OCI-LY7 (cell line): ENCODE data around the gene SIN3B.

Experiments
- CTCF ChIP-seq: fragments of 200-600 bp; sonication (generic); conservative IDR thresholded peaks from 2 replicates; pipeline ENCODE4 v1.5.1; 2014; ENCODE audit warnings: mild to moderate bottlenecking, antibody characterized with exemption, low read length, moderate library complexity, mixed read lengths
- EZH2phosphoT487 ChIP-seq: fragments of 200-600 bp; sonication (generic); IDR thresholded peaks from 2 replicates; pipeline ENCODE4 v1.6.1; 2018; ENCODE audit warnings: low read depth, borderline replicate concordance, mild to moderate bottlenecking, mixed run types, antibody characterized with exemption, low read length, moderate library complexity, mixed read lengths

- no peak for TF ChIP-seq CTCF
- no peak for TF ChIP-seq EZH2phosphoT487
Measured at GRCh38 chr19:16889883-16890460, 60.8 kb downstream of the SIN3B start.
